Measurements from ENCODE around the gene MOB1B. TPM values are rescaled to one million over a fixed set of nuclear protein-coding genes. Genes with fewer than 3 reads are reported as not detected.

The MOB1B gene
- total RNA-seq, 1 donor: 14.1 TPM

- Histone ChIP-seq H3K4me3 (ENCODE audit: insufficient read depth, low read length) (no peak overlapping the region), H4K20me1 (ENCODE audit: insufficient read depth, low read length) (no peaks in the 10 kb centered on the region), H3K9me3 (ENCODE audit: low read depth, low read length) (no peaks in the 10 kb centered on the region), H3K4me2 (ENCODE audit: insufficient read depth, low read length) (no peak overlapping the region), H3K27ac (ENCODE audit: low read depth, low read length) (no peak overlapping the region), H3K27me3 (ENCODE audit: insufficient read depth, low read length) (no peaks in the 10 kb centered on the region), H3K4me1 (ENCODE audit: insufficient read depth, low read length) (peaks cover 7% of the 10 kb centered on the region), H3K36me3 (ENCODE audit: insufficient read depth, low read length) (no peaks in the 10 kb centered on the region), H3K79me2 (ENCODE audit: insufficient read depth, low read length) (no peaks in the 10 kb centered on the region), H2AFZ (ENCODE audit: low read length) (no peak overlapping the region)
- no peak for TF ChIP-seq CTCF (IDR thresholded peaks at IDR 0.05; ENCODE audit: extremely low read depth, low read depth, low read length)
- no peak for DNase-seq (ENCODE audit: insufficient read length, low spot score, missing footprints)
These were observed 24.6 kb upstream of the MOB1B start for GRCh38 chr4:70877556-70877955.

DNA sequence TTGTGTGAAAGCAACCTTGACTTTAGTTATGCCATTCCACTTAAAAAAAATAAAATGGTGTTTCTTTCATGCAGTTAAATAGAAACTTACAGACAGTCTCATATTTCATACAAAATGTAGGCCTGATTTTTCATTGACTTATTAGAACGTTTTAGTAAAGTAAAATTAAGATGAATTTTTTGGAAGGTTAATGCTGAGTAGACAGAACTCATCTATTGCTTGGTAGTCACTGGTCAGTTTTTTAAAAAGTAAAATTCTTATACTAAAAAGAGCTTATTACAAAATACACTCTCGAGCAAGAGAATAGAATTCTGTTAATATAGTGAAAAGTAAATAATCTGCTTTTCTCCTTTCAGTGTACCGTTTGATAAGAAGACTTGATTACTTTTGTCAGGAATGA lies 21.4 kb upstream of the MOB1B start:
- no peak overlapping the region for H3K4me2 ChIP-seq (ENCODE audit: insufficient read depth, low read length)
- H3K27ac ChIP-seq (ENCODE audit: low read depth, low read length): no peak overlapping the region
- no peaks in the 10 kb centered on the region for H3K36me3 ChIP-seq (ENCODE audit: insufficient read depth, low read length)
- no peak for TF ChIP-seq CTCF (IDR thresholded peaks at IDR 0.05; ENCODE audit: extremely low read depth, low read depth, low read length)
- H3K4me3 ChIP-seq (ENCODE audit: insufficient read depth, low read length): no peak overlapping the region
- H3K27me3 ChIP-seq (ENCODE audit: insufficient read depth, low read length): no peaks in the 10 kb centered on the region
- no peak for DNase-seq (ENCODE audit: insufficient read length, low spot score, missing footprints)
- no peaks in the 10 kb centered on the region for H3K4me1 ChIP-seq (ENCODE audit: insufficient read depth, low read length)
- H3K9me3 ChIP-seq (ENCODE audit: low read depth, low read length): no peaks in the 10 kb centered on the region
- H4K20me1 ChIP-seq (ENCODE audit: insufficient read depth, low read length): no peaks in the 10 kb centered on the region
- no peak overlapping the region for H2AFZ ChIP-seq (ENCODE audit: low read length)
- H3K79me2 ChIP-seq (ENCODE audit: insufficient read depth, low read length): no peaks in the 10 kb centered on the region

GRCh38 chr4:70885174-70885573 lies 17.0 kb upstream of the MOB1B start:
- Histone ChIP-seq H3K79me2 (ENCODE audit: insufficient read depth, low read length) (no peaks in the 10 kb centered on the region), H3K36me3 (ENCODE audit: insufficient read depth, low read length) (no peaks in the 10 kb centered on the region), H2AFZ (ENCODE audit: low read length) (no peak overlapping the region), H3K4me1 (ENCODE audit: insufficient read depth, low read length) (no peaks in the 10 kb centered on the region), H3K4me2 (ENCODE audit: insufficient read depth, low read length) (no peak overlapping the region), H3K4me3 (ENCODE audit: insufficient read depth, low read length) (no peak overlapping the region), H3K27me3 (ENCODE audit: insufficient read depth, low read length) (no peaks in the 10 kb centered on the region), H3K27ac (ENCODE audit: low read depth, low read length) (no peak overlapping the region), H4K20me1 (ENCODE audit: insufficient read depth, low read length) (no peaks in the 10 kb centered on the region), H3K9me3 (ENCODE audit: low read depth, low read length) (no peaks in the 10 kb centered on the region)
- no peak for DNase-seq (ENCODE audit: insufficient read length, low spot score, missing footprints)
- TF ChIP-seq CTCF (IDR thresholded peaks at IDR 0.05; ENCODE audit: extremely low read depth, low read depth, low read length): no peak

DNA sequence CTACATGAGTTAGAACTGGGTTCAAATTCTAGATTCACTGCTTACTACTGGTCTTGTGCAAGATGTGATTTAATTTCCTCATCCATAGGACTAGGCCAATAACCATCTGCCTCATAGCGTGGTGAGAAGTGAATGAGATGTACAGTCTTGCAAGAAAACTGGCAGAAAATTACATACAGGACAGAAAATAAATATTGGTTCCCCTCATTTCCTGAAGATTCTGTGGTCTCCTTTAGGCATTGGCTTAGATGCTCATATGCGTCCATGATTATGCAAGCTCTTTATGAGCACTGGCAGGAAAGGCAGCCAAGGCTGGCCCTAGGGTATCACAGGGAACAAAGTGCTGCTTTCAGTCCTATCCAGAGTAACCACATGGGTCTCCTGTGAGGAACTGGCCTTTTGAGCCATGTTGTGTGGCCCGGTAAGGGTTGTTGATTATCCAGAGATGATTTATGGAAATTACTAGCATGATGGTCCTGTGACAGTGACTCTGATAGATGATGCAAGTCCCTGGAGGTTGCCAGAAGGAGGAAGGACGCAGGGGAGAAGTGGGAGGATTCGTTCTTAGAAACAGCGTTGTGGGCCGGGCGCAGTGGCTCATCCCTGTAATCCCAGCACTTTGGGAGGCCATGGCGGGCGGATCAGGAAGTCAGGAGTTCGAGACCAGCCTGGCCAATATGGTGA lies 9.9 kb upstream of the MOB1B start:
- Histone ChIP-seq H3K9me3 (ENCODE audit: low read depth, low read length) (no peaks in the 10 kb centered on the region), H3K79me2 (ENCODE audit: insufficient read depth, low read length) (no peaks in the 10 kb centered on the region), H3K36me3 (ENCODE audit: insufficient read depth, low read length) (no peaks in the 10 kb centered on the region), H2AFZ (ENCODE audit: low read length) (peak overlapping the region; percentile 52), H3K27ac (ENCODE audit: low read depth, low read length) (no peak overlapping the region), H4K20me1 (ENCODE audit: insufficient read depth, low read length) (no peaks in the 10 kb centered on the region), H3K4me2 (ENCODE audit: insufficient read depth, low read length) (no peak overlapping the region), H3K4me3 (ENCODE audit: insufficient read depth, low read length) (no peak overlapping the region), H3K4me1 (ENCODE audit: insufficient read depth, low read length) (no peaks in the 10 kb centered on the region), H3K27me3 (ENCODE audit: insufficient read depth, low read length) (no peaks in the 10 kb centered on the region)
- DNase-seq (ENCODE audit: insufficient read length, low spot score, missing footprints): no peak
- TF ChIP-seq CTCF (IDR thresholded peaks at IDR 0.05; ENCODE audit: extremely low read depth, low read depth, low read length): no peak

All from osteoblast (primary cell).